ENCODE results near the gene ZNF611.

DNA sequence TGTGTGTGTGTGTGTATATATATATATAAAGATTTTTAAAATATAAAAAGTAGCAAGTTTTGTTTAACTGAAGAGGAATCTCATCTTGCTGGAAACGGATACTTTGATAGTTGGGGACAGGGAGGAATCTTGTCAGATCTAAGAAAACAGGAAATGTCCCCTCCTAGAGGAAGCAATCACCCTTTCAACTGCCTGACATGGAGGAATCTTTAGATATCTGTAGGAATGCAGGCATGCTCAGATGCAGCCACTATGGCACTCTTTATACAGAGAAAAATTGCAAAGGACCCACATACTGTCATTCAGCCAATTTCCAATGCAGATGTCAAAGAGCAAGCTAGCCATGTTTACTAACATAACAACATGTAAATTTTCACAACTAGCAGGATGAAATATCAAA, 38.8 kb downstream of the ZNF611 start:
- TF ChIP-seq, protein P1, sequence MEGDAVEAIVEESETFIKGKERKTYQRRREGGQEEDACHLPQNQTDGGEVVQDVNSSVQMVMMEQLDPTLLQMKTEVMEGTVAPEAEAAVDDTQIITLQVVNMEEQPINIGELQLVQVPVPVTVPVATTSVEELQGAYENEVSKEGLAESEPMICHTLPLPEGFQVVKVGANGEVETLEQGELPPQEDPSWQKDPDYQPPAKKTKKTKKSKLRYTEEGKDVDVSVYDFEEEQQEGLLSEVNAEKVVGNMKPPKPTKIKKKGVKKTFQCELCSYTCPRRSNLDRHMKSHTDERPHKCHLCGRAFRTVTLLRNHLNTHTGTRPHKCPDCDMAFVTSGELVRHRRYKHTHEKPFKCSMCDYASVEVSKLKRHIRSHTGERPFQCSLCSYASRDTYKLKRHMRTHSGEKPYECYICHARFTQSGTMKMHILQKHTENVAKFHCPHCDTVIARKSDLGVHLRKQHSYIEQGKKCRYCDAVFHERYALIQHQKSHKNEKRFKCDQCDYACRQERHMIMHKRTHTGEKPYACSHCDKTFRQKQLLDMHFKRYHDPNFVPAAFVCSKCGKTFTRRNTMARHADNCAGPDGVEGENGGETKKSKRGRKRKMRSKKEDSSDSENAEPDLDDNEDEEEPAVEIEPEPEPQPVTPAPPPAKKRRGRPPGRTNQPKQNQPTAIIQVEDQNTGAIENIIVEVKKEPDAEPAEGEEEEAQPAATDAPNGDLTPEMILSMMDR (IDR thresholded peaks at IDR 0.05): no peak
- TF ChIP-seq POLR2A (IDR thresholded peaks at IDR 0.05; ENCODE audit: low read depth): no peak
- TF ChIP-seq EP300 (IDR thresholded peaks at IDR 0.05): no peak
- TF ChIP-seq POLR2AphosphoS5 (IDR thresholded peaks at IDR 0.05): no peak

Data from esophagus muscularis mucosa (tissue), 4 donors.